Karpas-422 (cell line): ENCODE data around the gene CARD14. TPM values are rescaled to one million over a fixed set of nuclear protein-coding genes. Genes with fewer than 3 reads are reported as not detected.

ENCODE experiments used
- DNase-seq: peaks from one replicate; pipeline ENCODE4 v3.0.0-alpha.2; 2015
- H2AFZ ChIP-seq: fragments of 200-600 bp; sonication (generic); 2 replicates; pipeline ENCODE4 v1.6.1; 2014; ENCODE audit warnings: antibody characterized with exemption, low read length, mixed read lengths
- H3K27ac ChIP-seq: fragments of 200-600 bp; sonication (generic); 2 replicates; pipeline ENCODE4 v1.5.1; 2014; ENCODE audit warnings: mild to moderate bottlenecking, low read length, moderate library complexity
- H3K27me3 ChIP-seq: fragments of 200-600 bp; sonication (generic); 2 replicates; pipeline ENCODE4 v1.6.1; 2014; ENCODE audit warnings: low read length, mixed read lengths
- H3K36me3 ChIP-seq: fragments of 200-600 bp; sonication (generic); 2 replicates; pipeline ENCODE4 v1.6.1; 2014; ENCODE audit warnings: low read length, mixed read lengths; ENCODE audit not compliant: insufficient read depth
- H3K4me1 ChIP-seq: fragments of 200-600 bp; sonication (generic); 2 replicates; pipeline ENCODE4 v1.6.1; 2014; ENCODE audit warnings: mild to moderate bottlenecking, low read length, mixed read lengths
- H3K4me2 ChIP-seq: fragments of 200-600 bp; sonication (generic); 2 replicates; pipeline ENCODE4 v1.6.1; 2014; ENCODE audit warnings: low read length, low read depth, mild to moderate bottlenecking; ENCODE audit not compliant: poor library complexity, severe bottlenecking
- H3K4me3 ChIP-seq: fragments of 200-600 bp; sonication (generic); 2 replicates; pipeline ENCODE4 v1.5.1; 2014; ENCODE audit warnings: mild to moderate bottlenecking, antibody characterized with exemption, low read length, mixed read lengths
- H3K79me2 ChIP-seq: fragments of 200-600 bp; sonication (generic); 2 replicates; pipeline ENCODE4 v1.6.1; 2014; ENCODE audit warnings: mild to moderate bottlenecking, low read length, mixed read lengths
- H3K9ac ChIP-seq: fragments of 200-600 bp; sonication (generic); 2 replicates; pipeline ENCODE4 v1.6.0; 2014; ENCODE audit warnings: low read length
- H3K9me2 ChIP-seq: fragments of 200-600 bp; sonication (generic), shearing (Covaris generic); replicated peaks from 2 replicates; pipeline ENCODE4 v1.6.0; 2014; ENCODE audit warnings: mild to moderate bottlenecking, low read length, moderate library complexity; ENCODE audit not compliant: insufficient read depth
- H3K9me3 ChIP-seq: fragments of 300-700, 200-600 bp; sonication (generic); 2 replicates; pipeline ENCODE4 v1.6.1; 2014; ENCODE audit warnings: low read length, mixed read lengths
- H4K20me1 ChIP-seq: fragments of 200-600 bp; sonication (generic); 2 replicates; pipeline ENCODE4 v1.6.1; 2014; ENCODE audit warnings: mild to moderate bottlenecking, antibody characterized with exemption, low read length, low read depth; ENCODE audit not compliant: insufficient read depth
- total RNA-seq: library from RNA; depleted of rRNA; stranded (reverse); fragments of >200 nt; shearing (Covaris generic); gene quantifications from 2 replicates; pipeline ENCODE4 v1.2.3, GENCODE V29; 2014; ENCODE audit warnings: low replicate concordance

Gene CARD14
- total RNA-seq, 1 experiment from 2014 or later, result not detected

- no peak overlapping the region for H3K4me2 ChIP-seq
- H2AFZ ChIP-seq, result no peak overlapping the region
These were observed 43.3 kb downstream of the CARD14 start for GRCh38 chr17:80212962-80213642.

GRCh38 chr17:80213643-80213975 lies 43.8 kb downstream of the CARD14 start:
- no peak overlapping the region for H3K27ac ChIP-seq
- no peak overlapping the region for H3K9ac ChIP-seq
- no peak overlapping the region for H2AFZ ChIP-seq
- H3K4me2 ChIP-seq, result no peak overlapping the region
- no peaks in the 10 kb centered on the region for H3K4me1 ChIP-seq
- H3K9me3 ChIP-seq, result no peaks in the 10 kb centered on the region
- no peaks in the 10 kb centered on the region for H4K20me1 ChIP-seq
- no peaks in the 10 kb centered on the region; the same call in 1 of the 2 replicates for H3K79me2 ChIP-seq
- no peak overlapping the region for H3K4me3 ChIP-seq
- H3K36me3 ChIP-seq, result no peaks in the 10 kb centered on the region
- H3K27me3 ChIP-seq, result no peaks in the 10 kb centered on the region
- DNase-seq, result no peak
- H3K9me2 ChIP-seq, result no peaks in the 10 kb centered on the region

More at GRCh38 chr17:80212962-80213642, 43.3 kb downstream of the CARD14 start:
- no peaks in the 10 kb centered on the region for H3K4me1 ChIP-seq
- no peak overlapping the region for H3K4me3 ChIP-seq
- H3K36me3 ChIP-seq, result no peaks in the 10 kb centered on the region
- H3K9me3 ChIP-seq, result no peaks in the 10 kb centered on the region
- no peaks in the 10 kb centered on the region for H3K9me2 ChIP-seq
- H3K9ac ChIP-seq, result no peak overlapping the region
- no peaks in the 10 kb centered on the region for H3K27me3 ChIP-seq
- H3K79me2 ChIP-seq, result no peaks in the 10 kb centered on the region; the same call in 1 of the 2 replicates
- no peak for DNase-seq
- H3K27ac ChIP-seq, result no peak overlapping the region
- no peaks in the 10 kb centered on the region for H4K20me1 ChIP-seq

- H4K20me1 ChIP-seq, result no peaks in the 10 kb centered on the region; the same call in 1 of the 2 replicates
- H3K9ac ChIP-seq, result no peak overlapping the region
These were observed 44.4 kb downstream of the CARD14 start for GRCh38 chr17:80214012-80214877.

GRCh38 chr17:80214878-80215210 lies 45.0 kb downstream of the CARD14 start:
- H3K9me3 ChIP-seq, result no peaks in the 10 kb centered on the region
- peaks cover 8% of the 10 kb centered on the region for H3K4me1 ChIP-seq
- no peaks in the 10 kb centered on the region; the same call in 1 of the 2 replicates for H4K20me1 ChIP-seq
- no peak overlapping the region for H3K27ac ChIP-seq
- H3K4me2 ChIP-seq, result no peak overlapping the region
- DNase-seq, result no peak
- no peak overlapping the region for H2AFZ ChIP-seq
- H3K4me3 ChIP-seq, result no peak overlapping the region
- H3K27me3 ChIP-seq, result no peaks in the 10 kb centered on the region
- peaks cover 7% of the 10 kb centered on the region; the same call in 1 of the 2 replicates for H3K79me2 ChIP-seq
- no peak overlapping the region for H3K9ac ChIP-seq
- H3K36me3 ChIP-seq, result no peaks in the 10 kb centered on the region
- H3K9me2 ChIP-seq, result no peaks in the 10 kb centered on the region

More at GRCh38 chr17:80214012-80214877, 44.4 kb downstream of the CARD14 start:
- Histone ChIP-seq H3K36me3 (no peaks in the 10 kb centered on the region), H2AFZ (no peak overlapping the region), H3K27ac (no peak overlapping the region), H3K79me2 (peaks cover 2% of the 10 kb centered on the region; the same call in 1 of the 2 replicates), H3K9me3 (no peaks in the 10 kb centered on the region), H3K4me3 (no peak overlapping the region), H3K4me2 (no peak overlapping the region), H3K4me1 (peaks cover 2% of the 10 kb centered on the region), H3K9me2 (no peaks in the 10 kb centered on the region), H3K27me3 (no peaks in the 10 kb centered on the region)
- DNase-seq, result no peak

GRCh38 chr17:80216473-80217456 lies 46.9 kb downstream of the CARD14 start:
- Histone ChIP-seq H3K27ac (no peak overlapping the region), H3K4me1 (peaks cover 16% of the 10 kb centered on the region), H2AFZ (no peak overlapping the region), H3K9me2 (no peaks in the 10 kb centered on the region), H3K9me3 (no peaks in the 10 kb centered on the region), H3K79me2 (peaks cover 9% of the 10 kb centered on the region; the same call in 1 of the 2 replicates), H4K20me1 (no peaks in the 10 kb centered on the region; the same call in 1 of the 2 replicates), H3K27me3 (no peaks in the 10 kb centered on the region), H3K36me3 (no peaks in the 10 kb centered on the region), H3K4me2 (no peak overlapping the region), H3K9ac (no peak overlapping the region), H3K4me3 (no peak overlapping the region)
- no peak for DNase-seq

- H3K27me3 ChIP-seq, result no peaks in the 10 kb centered on the region
- DNase-seq, result no peak
- no peaks in the 10 kb centered on the region for H3K9me2 ChIP-seq
- H3K4me2 ChIP-seq, result no peak overlapping the region
- peaks cover 16% of the 10 kb centered on the region for H3K4me1 ChIP-seq
- no peaks in the 10 kb centered on the region; the same call in 1 of the 2 replicates for H4K20me1 ChIP-seq
- peaks cover 9% of the 10 kb centered on the region; the same call in 1 of the 2 replicates for H3K79me2 ChIP-seq
- H3K27ac ChIP-seq, result no peak overlapping the region
- no peak overlapping the region for H2AFZ ChIP-seq
- no peaks in the 10 kb centered on the region for H3K36me3 ChIP-seq
- no peak overlapping the region for H3K9ac ChIP-seq
- H3K9me3 ChIP-seq, result no peaks in the 10 kb centered on the region
- no peak overlapping the region for H3K4me3 ChIP-seq
These were observed 48.0 kb downstream of the CARD14 start for GRCh38 chr17:80217703-80218362.

- no peaks in the 10 kb centered on the region; the same call in 1 of the 2 replicates for H4K20me1 ChIP-seq
- peaks cover 16% of the 10 kb centered on the region for H3K4me1 ChIP-seq
- H3K27ac ChIP-seq, result no peak overlapping the region
- no peaks in the 10 kb centered on the region for H3K9me3 ChIP-seq
- no peaks in the 10 kb centered on the region for H3K27me3 ChIP-seq
- H3K9me2 ChIP-seq, result no peaks in the 10 kb centered on the region
- DNase-seq, result no peak
- no peaks in the 10 kb centered on the region for H3K36me3 ChIP-seq
- no peak overlapping the region for H2AFZ ChIP-seq
- no peak overlapping the region for H3K4me3 ChIP-seq
- peaks cover 9% of the 10 kb centered on the region; the same call in 1 of the 2 replicates for H3K79me2 ChIP-seq
- no peak overlapping the region for H3K9ac ChIP-seq
- H3K4me2 ChIP-seq, result no peak overlapping the region
These were observed 48.6 kb downstream of the CARD14 start for GRCh38 chr17:80218391-80218790.
